HEK293T (cell line): ENCODE results near the gene DBN1.

Source experiments
- CTCF ChIA-PET: fragments of 350-600 bp; formaldehyde crosslinking; extraction: SDS; loops from one replicate; lab custom pipeline; 2021; ENCODE audit warnings: antibody characterized with exemption, inconsistent platforms; lab: Yijun Ruan, JAX
- POLR2A ChIA-PET: fragments of 350-600 bp; formaldehyde crosslinking; extraction: SDS; loops from one replicate; lab custom pipeline; 2020; ENCODE audit warnings: antibody characterized with exemption, inconsistent platforms; lab: Yijun Ruan, JAX
- DNase-seq: peaks from one replicate; pipeline ENCODE4 v3.0.0; 2012; ENCODE audit warnings: mixed read lengths; ENCODE audit errors: extremely low spot score
- ARNT ChIP-seq: fragments of 450-650 bp; IDR thresholded peaks from 2 replicates; pipeline ENCODE4 v1.6.1; 2017; ENCODE audit warnings: mild to moderate bottlenecking
- BHLHE40 ChIP-seq: fragments of 450-650 bp; IDR thresholded peaks from 2 replicates; pipeline ENCODE4 v1.6.1; 2016; ENCODE audit warnings: mild to moderate bottlenecking, moderate library complexity, borderline replicate concordance
- CTBP1 ChIP-seq: fragments of 450-650 bp; IDR thresholded peaks from 2 replicates; pipeline ENCODE4 v1.6.1; 2016; ENCODE audit warnings: borderline replicate concordance
- ELF4 ChIP-seq: fragments of 450-650 bp; IDR thresholded peaks from 2 replicates; pipeline ENCODE4 v1.6.1; 2017; ENCODE audit warnings: antibody characterized with exemption
- FOXA1 ChIP-seq: fragments of 450-650 bp; IDR thresholded peaks from 2 replicates; pipeline ENCODE4 v1.6.1; 2016; ENCODE audit warnings: mild to moderate bottlenecking
- FOXK2 ChIP-seq: fragments of 450-650 bp; IDR thresholded peaks from 2 replicates; pipeline ENCODE4 v1.6.1; 2016; ENCODE audit warnings: mild to moderate bottlenecking
- FOXM1 ChIP-seq: fragments of 450-650 bp; IDR thresholded peaks from 2 replicates; pipeline ENCODE4 v1.6.1; 2017; ENCODE audit warnings: mild to moderate bottlenecking, borderline replicate concordance
- HDGF ChIP-seq: fragments of 450-650 bp; IDR thresholded peaks from 2 replicates; pipeline ENCODE4 v1.6.1; 2017; ENCODE audit warnings: antibody characterized with exemption, borderline replicate concordance
- L3MBTL2 ChIP-seq: fragments of 450-650 bp; conservative IDR thresholded peaks from 2 replicates; pipeline ENCODE4 v1.6.1; 2016; ENCODE audit warnings: mild to moderate bottlenecking
- LEF1 ChIP-seq: fragments of 450-650 bp; IDR thresholded peaks from 2 replicates; pipeline ENCODE4 v1.6.1; 2017; ENCODE audit warnings: mild to moderate bottlenecking, borderline replicate concordance
- NFRKB ChIP-seq: fragments of 450-650 bp; IDR thresholded peaks from 2 replicates; pipeline ENCODE4 v1.6.1; 2016; ENCODE audit warnings: mild to moderate bottlenecking, moderate library complexity
- PKNOX1 ChIP-seq: fragments of 450-650 bp; IDR thresholded peaks from 2 replicates; pipeline ENCODE4 v1.6.1; 2016
- SP1 ChIP-seq: fragments of 450-650 bp; IDR thresholded peaks from 2 replicates; pipeline ENCODE4 v1.6.1; 2017
- SUZ12 ChIP-seq: fragments of 450-650 bp; IDR thresholded peaks from 2 replicates; pipeline ENCODE4 v1.6.1; 2016; ENCODE audit warnings: mild to moderate bottlenecking
- TARDBP ChIP-seq: fragments of 450-650 bp; IDR thresholded peaks from 2 replicates; pipeline ENCODE4 v1.6.1; 2016
- ZNF384 ChIP-seq: fragments of 450-650 bp; IDR thresholded peaks from 2 replicates; pipeline ENCODE4 v1.6.1; 2016

The DBN1 gene

GRCh38 chr5:177474002-177474476, 605 bp upstream of the DBN1 start:
- no peak for DNase-seq
- POLR2A ChIA-PET = interaction anchor here (0.7 to 1.7 kb wide), 4 partner anchors 20 to 48 kb away, joined by 3 to 7 read pairs (median 4); partner anchors contain the start of genes DDX41 and GRK6
- CTCF ChIA-PET = interaction anchor here (0.6 kb wide), 1 partner anchor 17 kb away, joined by 3 read pairs; no protein-coding TSS in a partner anchor
- TF ChIP-seq FOXA1 (no peak), ELF4 (no peak), BHLHE40 (no peak), ARNT (no peak)

- POLR2A ChIA-PET = interaction anchor here (0.6 to 2.8 kb wide), 8 partner anchors 10 to 154 kb away, joined by 3 to 13 read pairs (median 6); partner anchors contain the start of genes DDX41 and PDLIM7
- TF ChIP-seq ELF4 (no peak), NFRKB (no peak), SP1 (no peak), FOXA1 (no peak), TARDBP (no peak), ZNF384 (no peak), PKNOX1 (no peak), L3MBTL2 (no peak), FOXK2 (no peak), BHLHE40 (no peak), FOXM1 (no peak; the same call in 1 of the 2 replicates), HDGF (no peak), SUZ12 (no peak), LEF1 (no peak), CTBP1 (no peak), ARNT (no peak)
- CTCF ChIA-PET = interaction anchor here (0.9 to 1.6 kb wide), 5 partner anchors 15 to 163 kb away, joined by 3 to 10 read pairs (median 5); no protein-coding TSS in a partner anchor
- peak; percentile 62 for DNase-seq
Observed at GRCh38 chr5:177472460-177473442, 683 bp downstream of the DBN1 start.

- DNase-seq = no peak
- CTCF ChIA-PET = interaction anchor here (0.9 to 1.6 kb wide), 5 partner anchors 14 to 162 kb away, joined by 3 to 10 read pairs (median 5); no protein-coding TSS in a partner anchor
- POLR2A ChIA-PET = interaction anchor here (0.6 to 2.8 kb wide), 7 partner anchors 9 to 153 kb away, joined by 3 to 13 read pairs (median 6); partner anchors contain the start of genes DDX41 and PDLIM7
- no peak for TF ChIP-seq SUZ12
- TF ChIP-seq ELF4 = no peak
- no peak for TF ChIP-seq FOXM1
- TF ChIP-seq CTBP1 = no peak
- TF ChIP-seq BHLHE40 = no peak
- no peak for TF ChIP-seq NFRKB
- TF ChIP-seq FOXK2 = no peak
- TF ChIP-seq LEF1 = no peak
- TF ChIP-seq TARDBP = no peak
- no peak for TF ChIP-seq ZNF384
- no peak for TF ChIP-seq L3MBTL2
- TF ChIP-seq HDGF = no peak
- no peak for TF ChIP-seq SP1
- no peak for TF ChIP-seq PKNOX1
- TF ChIP-seq FOXA1 = no peak
- TF ChIP-seq ARNT = no peak
Observed at GRCh38 chr5:177471610-177472356, 1.7 kb downstream of the DBN1 start.

- no peak for DNase-seq
- TF ChIP-seq PKNOX1 (no peak), TARDBP (no peak), HDGF (no peak), SP1 (no peak), ELF4 (no peak), CTBP1 (no peak)
- POLR2A ChIA-PET = interaction anchor here (1.2 to 2.8 kb wide), 3 partner anchors 16 to 46 kb away, joined by 5 to 13 read pairs (median 9); partner anchors contain the start of gene DDX41
- CTCF ChIA-PET = interaction anchor here (1.5 kb wide), 1 partner anchor 15 kb away, joined by 10 read pairs; no protein-coding TSS in a partner anchor
Observed at GRCh38 chr5:177470759-177471536, 2.5 kb downstream of the DBN1 start.
